ENCODE measurements around the gene TCAP. TPM values are rescaled to one million over a fixed set of nuclear protein-coding genes. Genes with fewer than 3 reads are reported as not detected.

TCAP gene
- total RNA-seq, 1 donor from 2014 or later = 0.49 TPM

GRCh38 chr17:39659279-39660010 is 5.7 kb upstream of the TCAP start:
- Histone ChIP-seq H3K36me3 (peaks cover 0 to 42% of the 10 kb centered on the region in 2 donors), H3K27me3 (no peaks in the 10 kb centered on the region), H3K27ac (peak overlapping the region; percentile 26), H3K9me3 (no peaks in the 10 kb centered on the region), H3K4me3 (no peak overlapping the region), H3K4me1 (peaks cover 42% of the 10 kb centered on the region)
- intact Hi-C loops (cut with DNase I) = no loop called here
- DNase-seq (ENCODE audit: extremely low spot score in 2 of 2) = no peak
- TF ChIP-seq POLR2AphosphoS5 (IDR thresholded peaks at IDR 0.05; ENCODE audit: insufficient read depth in 1 of 2, low read depth in 1 of 2) (no peak), POLR2A (IDR thresholded peaks at IDR 0.05) (no peak)
- TF ChIP-seq, protein P1, sequence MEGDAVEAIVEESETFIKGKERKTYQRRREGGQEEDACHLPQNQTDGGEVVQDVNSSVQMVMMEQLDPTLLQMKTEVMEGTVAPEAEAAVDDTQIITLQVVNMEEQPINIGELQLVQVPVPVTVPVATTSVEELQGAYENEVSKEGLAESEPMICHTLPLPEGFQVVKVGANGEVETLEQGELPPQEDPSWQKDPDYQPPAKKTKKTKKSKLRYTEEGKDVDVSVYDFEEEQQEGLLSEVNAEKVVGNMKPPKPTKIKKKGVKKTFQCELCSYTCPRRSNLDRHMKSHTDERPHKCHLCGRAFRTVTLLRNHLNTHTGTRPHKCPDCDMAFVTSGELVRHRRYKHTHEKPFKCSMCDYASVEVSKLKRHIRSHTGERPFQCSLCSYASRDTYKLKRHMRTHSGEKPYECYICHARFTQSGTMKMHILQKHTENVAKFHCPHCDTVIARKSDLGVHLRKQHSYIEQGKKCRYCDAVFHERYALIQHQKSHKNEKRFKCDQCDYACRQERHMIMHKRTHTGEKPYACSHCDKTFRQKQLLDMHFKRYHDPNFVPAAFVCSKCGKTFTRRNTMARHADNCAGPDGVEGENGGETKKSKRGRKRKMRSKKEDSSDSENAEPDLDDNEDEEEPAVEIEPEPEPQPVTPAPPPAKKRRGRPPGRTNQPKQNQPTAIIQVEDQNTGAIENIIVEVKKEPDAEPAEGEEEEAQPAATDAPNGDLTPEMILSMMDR (IDR thresholded peaks at IDR 0.05) = no peak

- Histone ChIP-seq H3K9me3 (no peaks in the 10 kb centered on the region), H3K4me3 (no peak overlapping the region), H3K27me3 (no peaks in the 10 kb centered on the region), H3K36me3 (peaks cover 0 to 42% of the 10 kb centered on the region in 2 donors), H3K27ac (peak overlapping the region; percentile 40), H3K4me1 (peaks cover 45% of the 10 kb centered on the region)
- intact Hi-C loops (cut with DNase I) = no loop called here
- DNase-seq (ENCODE audit: extremely low spot score in 2 of 2) = no peak
- TF ChIP-seq POLR2AphosphoS5 (IDR thresholded peaks at IDR 0.05; ENCODE audit: insufficient read depth in 1 of 2, low read depth in 1 of 2) (no peak), POLR2A (IDR thresholded peaks at IDR 0.05) (no peak)
- TF ChIP-seq, protein P1 (IDR thresholded peaks at IDR 0.05) = no peak
Observed at GRCh38 chr17:39660011-39660360, 5.2 kb upstream of the TCAP start.

- TF ChIP-seq, protein P1 (IDR thresholded peaks at IDR 0.05) = no peak
- TF ChIP-seq POLR2A (IDR thresholded peaks at IDR 0.05) (no peak), POLR2AphosphoS5 (IDR thresholded peaks at IDR 0.05; ENCODE audit: insufficient read depth in 1 of 2, low read depth in 1 of 2) (no peak)
- intact Hi-C loops (cut with DNase I) = no loop called here
- peaks cover 0 to 42% of the 10 kb centered on the region in 2 donors for H3K36me3 ChIP-seq
- no peaks in the 10 kb centered on the region for H3K27me3 ChIP-seq
- H3K27ac ChIP-seq = peak overlapping the region; percentile 40
- H3K4me1 ChIP-seq = peaks cover 48% of the 10 kb centered on the region
- H3K4me3 ChIP-seq = no peak overlapping the region
- no peaks in the 10 kb centered on the region for H3K9me3 ChIP-seq
- no peak for DNase-seq (ENCODE audit: extremely low spot score in 2 of 2)
Observed at GRCh38 chr17:39660397-39661385, 4.5 kb upstream of the TCAP start.

GRCh38 chr17:39661744-39662541 is 3.2 kb upstream of the TCAP start:
- TF ChIP-seq POLR2A (IDR thresholded peaks at IDR 0.05) = no peak
- TF ChIP-seq POLR2AphosphoS5 (IDR thresholded peaks at IDR 0.05; ENCODE audit: insufficient read depth in 1 of 2, low read depth in 1 of 2) = no peak
- TF ChIP-seq, protein P1 (IDR thresholded peaks at IDR 0.05) = no peak
- Histone ChIP-seq H3K27me3 (no peaks in the 10 kb centered on the region), H3K4me1 (peaks cover 57% of the 10 kb centered on the region), H3K36me3 (peaks cover 0 to 32% of the 10 kb centered on the region in 2 donors), H3K9me3 (no peaks in the 10 kb centered on the region), H3K27ac (peak overlapping the region; percentile 32), H3K4me3 (no peak overlapping the region)
- intact Hi-C loops (cut with DNase I) = no loop called here
- DNase-seq (ENCODE audit: extremely low spot score in 2 of 2) = no peak

All from vagina (tissue), 2 donors.